GM12875 (cell line): ENCODE data around the gene MREG.

ENCODE experiments used
- H3K4me3 ChIP-seq: one replicate; pipeline ENCODE4 v1.5.1; 2011; ENCODE audit warnings: low read depth, low read length, control low read depth
- CTCF ChIP-seq: IDR thresholded peaks from 2 replicates; pipeline ENCODE4 v1.5.1; 2011; ENCODE audit warnings: low read depth, mild to moderate bottlenecking, control low read depth, inconsistent platforms, low read length, moderate library complexity, borderline replicate concordance; ENCODE audit not compliant: insufficient read depth

The MREG gene

GRCh38 chr2:215946586-215946985, 66.8 kb downstream of the MREG start:
- no peak overlapping the region for H3K4me3 ChIP-seq
- no peak for TF ChIP-seq CTCF

- TF ChIP-seq CTCF: no peak
Measured at GRCh38 chr2:215942194-215942593, 71.2 kb downstream of the MREG start.

GRCh38 chr2:215941726-215942125, 71.6 kb downstream of the MREG start:
- no peak for TF ChIP-seq CTCF
- H3K4me3 ChIP-seq: no peak overlapping the region

More at GRCh38 chr2:215942194-215942593, 71.2 kb downstream of the MREG start:
- H3K4me3 ChIP-seq: no peak overlapping the region

- H3K4me3 ChIP-seq: no peak overlapping the region
- no peak for TF ChIP-seq CTCF
Measured at GRCh38 chr2:215940645-215941184, 72.6 kb downstream of the MREG start.

GRCh38 chr2:215937190-215937589, 76.2 kb downstream of the MREG start:
- no peak overlapping the region for H3K4me3 ChIP-seq
- no peak for TF ChIP-seq CTCF

GRCh38 chr2:215933151-215933550, 80.2 kb downstream of the MREG start:
- TF ChIP-seq CTCF: no peak
- no peak overlapping the region for H3K4me3 ChIP-seq

- no peak overlapping the region for H3K4me3 ChIP-seq
- TF ChIP-seq CTCF: peak; percentile 94
Measured at GRCh38 chr2:215931256-215931903, 82.0 kb downstream of the MREG start.
